Panc1 (cell line): ENCODE data around the gene PADI6. TPM values are rescaled to one million over a fixed set of nuclear protein-coding genes. Genes with fewer than 3 reads are reported as not detected.

ENCODE experiments used
- ATAC-seq: fragments of 200-7000 bp; cut with Tn5 transposase; 2 replicates; pipeline ENCODE4 v1.9.1; 2020; ENCODE audit warnings: mild to moderate bottlenecking, moderate library complexity
- BruUV-seq: library from RNA; stranded (reverse); fragments of 400-500 nt; replicated peaks from 2 replicates; lab custom pipeline; 2021; lab: Mats Ljungman, UMichigan
- CTCF ChIA-PET: fragments of 300-600 bp; sonication (Branson Sonifier 250); formaldehyde crosslinking; loops from one replicate; lab custom pipeline; 2022; ENCODE audit warnings: antibody characterized with exemption; lab: Charles Lee
- POLR2A ChIA-PET: fragments of 300-600 bp; sonication (Branson Sonifier 250); formaldehyde crosslinking; loops from one replicate; lab custom pipeline; 2022; ENCODE audit warnings: antibody characterized with exemption; lab: Charles Lee
- DNase-seq: peaks from one replicate; pipeline ENCODE4 v3.0.0-alpha.2; 2010; ENCODE audit warnings: low read depth, low spot score
- H3K27ac ChIP-seq: 2 replicates; pipeline ENCODE4 v1.5.1; 2011; ENCODE audit warnings: mild to moderate bottlenecking, low read length, inconsistent platforms
- H3K27me3 ChIP-seq: fragments of 200-500 bp; sonication (Bioruptor generic); 2 replicates; pipeline ENCODE4 v1.6.0; 2014; ENCODE audit warnings: low read length, inconsistent platforms; ENCODE audit not compliant: control insufficient read depth, insufficient read depth
- H3K36me3 ChIP-seq: fragments of 200-500 bp; sonication (Bioruptor generic); 2 replicates; pipeline ENCODE4 v1.5.1; 2014; ENCODE audit warnings: inconsistent platforms, mild to moderate bottlenecking, low read length, moderate library complexity; ENCODE audit not compliant: control insufficient read depth, insufficient read depth
- H3K4me1 ChIP-seq: 2 replicates; pipeline ENCODE4 v1.5.1; 2011; ENCODE audit warnings: inconsistent platforms, mild to moderate bottlenecking, low read length, moderate library complexity; ENCODE audit not compliant: control insufficient read depth, insufficient read depth
- H3K4me3 ChIP-seq, 2 experiments: 2 replicates each; pipeline ENCODE4 v1.5.1; 2011 to 2012; ENCODE audit warnings: low read depth in 2 of 2, low read length in 2 of 2, mild to moderate bottlenecking in 2 of 2, inconsistent platforms in 1 of 2, moderate library complexity in 1 of 2
- H3K9me3 ChIP-seq: fragments of 200-500 bp; sonication (Bioruptor generic); 2 replicates; pipeline ENCODE4 v1.5.1; 2014; ENCODE audit warnings: low read depth, mild to moderate bottlenecking, inconsistent platforms, low read length, moderate library complexity; ENCODE audit not compliant: control insufficient read depth, insufficient read depth
- CTCF ChIP-seq: fragments of 450-650 bp; IDR thresholded peaks from 2 replicates; pipeline ENCODE4 v1.5.1; 2017; ENCODE audit warnings: mild to moderate bottlenecking
- POLR2AphosphoS5 ChIP-seq: IDR thresholded peaks from 2 replicates; pipeline ENCODE4 v1.6.1; 2012; ENCODE audit warnings: mild to moderate bottlenecking, low read depth, low read length, moderate library complexity
- REST ChIP-seq, 2 experiments: IDR thresholded peaks; 2 replicates each; pipeline ENCODE4 v1.6.1; 2011 to 2012; ENCODE audit warnings: low read depth in 2 of 2, control low read depth in 1 of 2, low read length in 1 of 2, mild to moderate bottlenecking in 1 of 2, moderate library complexity in 1 of 2; ENCODE audit not compliant: insufficient read depth in 1 of 2
- SIN3A ChIP-seq: IDR thresholded peaks from 2 replicates; pipeline ENCODE4 v1.6.1; 2012; ENCODE audit warnings: low read depth, mild to moderate bottlenecking, low read length, moderate library complexity, borderline replicate concordance; ENCODE audit not compliant: insufficient read depth
- TCF7L2 ChIP-seq: IDR thresholded peaks from 2 replicates; pipeline ENCODE4 v1.6.1; 2011; ENCODE audit warnings: mild to moderate bottlenecking, low read depth, low read length, inconsistent platforms
- in situ Hi-C: cut with HindIII; loops from 2 replicates; pipeline ENCODE4 v1.10.0; 2016; ENCODE audit warnings: low sequenced_read_pairs, low pct_unique_long_range_greater_than_20kb
- intact Hi-C: fragments of 100-400 bp; cut with micrococcal nuclease; formaldehyde crosslinking; loops from one replicate; pipeline ENCODE4 v1.10.0; 2022; ENCODE audit not compliant: unreplicated experiment
- total RNA-seq: library from RNA; stranded (reverse); gene quantifications from one replicate; pipeline ENCODE4 v1.2.1, GENCODE V29; 2021; ENCODE audit not compliant: unreplicated experiment

PADI6 gene
- total RNA-seq, 1 experiment from 2014 or later = not detected

- Histone ChIP-seq H3K27me3 (no peaks in the 10 kb centered on the region), H3K36me3 (no peaks in the 10 kb centered on the region), H3K27ac (no peak overlapping the region), H3K4me3 (no peak overlapping the region), H3K9me3 (no peaks in the 10 kb centered on the region), H3K4me1 (no peaks in the 10 kb centered on the region)
- BruUV-seq = no TSS peak
- ATAC-seq (no peak), DNase-seq (no peak)
- TF ChIP-seq SIN3A (no peak), TCF7L2 (no peak), REST (IDR thresholded peaks at IDR 0.05; ENCODE audit: insufficient read depth in 1 of 2, low read depth in 2 of 2, low read length in 1 of 2) (no peak), CTCF (no peak), POLR2AphosphoS5 (no peak)
- intact Hi-C loops (no loop called here), in situ Hi-C loops (no loop called here)
- ChIA-PET CTCF (no interaction called here), POLR2A (no interaction called here)
Observed at GRCh38 chr1:17393230-17393629, 21.2 kb downstream of the PADI6 start.

GRCh38 chr1:17397910-17398695 is 26.1 kb downstream of the PADI6 start:
- CTCF ChIA-PET = interaction anchor here (0.6 kb wide), 1 partner anchor 36 kb away, joined by 4 read pairs; no protein-coding TSS in a partner anchor

More at GRCh38 chr1:17397910-17398695, 26.1 kb downstream of the PADI6 start:
- Histone ChIP-seq H3K9me3 (no peaks in the 10 kb centered on the region), H3K36me3 (no peaks in the 10 kb centered on the region), H3K4me3 (no peak overlapping the region), H3K27me3 (no peaks in the 10 kb centered on the region), H3K27ac (no peak overlapping the region), H3K4me1 (peaks cover under 1% of the 10 kb centered on the region; the same call in 1 of the 2 replicates)
- in situ Hi-C loops (no loop called here), intact Hi-C loops (no loop called here)
- BruUV-seq = no TSS peak
- POLR2A ChIA-PET = no interaction called here
- no peak for ATAC-seq
- no peak for DNase-seq
- no peak for TF ChIP-seq TCF7L2
- TF ChIP-seq SIN3A = no peak
- TF ChIP-seq POLR2AphosphoS5 = no peak
- no peak for TF ChIP-seq REST (IDR thresholded peaks at IDR 0.05; ENCODE audit: insufficient read depth in 1 of 2, low read depth in 2 of 2, low read length in 1 of 2)
- no peak for TF ChIP-seq CTCF
